Measurements from ENCODE around the gene PRMT6.
"Not testable (repeated sequence)": the region's sequence is repeated elsewhere in the genome, so short reads cannot be mapped to it uniquely, and the experiment has no call there.

PRMT6 gene

GRCh38 chr1:107056426-107057196 is at the start of gene PRMT6:
PRMT6 (plus strand) TSS chr1:107056674; CDS start chr1:107056716, 42 bp downstream.
- H3K27me3 ChIP-seq = no peaks in the 10 kb centered on the region
- H3K4me3 ChIP-seq = peak within 1 kb of the TSS; percentile 97
- no peaks in the 10 kb centered on the region for H3K9me3 ChIP-seq
- peaks cover 18% of the 10 kb centered on the region for H3K36me3 ChIP-seq
- H3K4me2 ChIP-seq = peak within 1 kb of the TSS; percentile 97
- H3K27ac ChIP-seq = peak within 1 kb of the TSS; percentile 95
- peak within 1 kb of the TSS; percentile 95 for H3K9ac ChIP-seq
- peaks cover 25% of the 10 kb centered on the region for H3K4me1 ChIP-seq
- no peaks in the 10 kb centered on the region for H4K20me1 ChIP-seq
- no peak for TF ChIP-seq Cebpa-rat (IDR thresholded peaks at IDR 0.05)

GRCh38 chr1:107009281-107009680 is 47.2 kb upstream of the PRMT6 start:
- Histone ChIP-seq H3K27me3 (no peaks in the 10 kb centered on the region), H3K9ac (no peak overlapping the region), H3K4me2 (no peak overlapping the region), H3K4me3 (no peak overlapping the region), H3K27ac (no peak overlapping the region), H3K9me3 (no peaks in the 10 kb centered on the region), H4K20me1 (no peaks in the 10 kb centered on the region), H3K36me3 (no peaks in the 10 kb centered on the region), H3K4me1 (no peaks in the 10 kb centered on the region)
- no peak for TF ChIP-seq Cebpa-rat (IDR thresholded peaks at IDR 0.05)

- Histone ChIP-seq H3K27ac (no peak overlapping the region), H3K27me3 (no peaks in the 10 kb centered on the region), H3K4me1 (no peaks in the 10 kb centered on the region), H3K9ac (no peak overlapping the region), H4K20me1 (no peaks in the 10 kb centered on the region), H3K36me3 (no peaks in the 10 kb centered on the region), H3K4me2 (no peak overlapping the region), H3K9me3 (no peaks in the 10 kb centered on the region), H3K4me3 (no peak overlapping the region)
- TF ChIP-seq Cebpa-rat (IDR thresholded peaks at IDR 0.05) = no peak
These were observed 45.9 kb upstream of the PRMT6 start for GRCh38 chr1:107010582-107010981.

GRCh38 chr1:107016376-107016978 is 40.0 kb upstream of the PRMT6 start:
- Histone ChIP-seq H3K4me1 (no peaks in the 10 kb centered on the region), H3K9me3 (no peaks in the 10 kb centered on the region), H4K20me1 (no peaks in the 10 kb centered on the region), H3K27me3 (no peaks in the 10 kb centered on the region), H3K36me3 (no peaks in the 10 kb centered on the region), H3K4me3 (no peak overlapping the region), H3K27ac (no peak overlapping the region), H3K4me2 (no peak overlapping the region), H3K9ac (no peak overlapping the region)
- no peak for TF ChIP-seq Cebpa-rat (IDR thresholded peaks at IDR 0.05)

GRCh38 chr1:107018445-107018844 is 38.0 kb upstream of the PRMT6 start:
- H3K27ac ChIP-seq = no peak overlapping the region
- no peaks in the 10 kb centered on the region for H4K20me1 ChIP-seq
- no peak overlapping the region for H3K4me2 ChIP-seq
- no peak overlapping the region for H3K4me3 ChIP-seq
- no peaks in the 10 kb centered on the region for H3K4me1 ChIP-seq
- no peaks in the 10 kb centered on the region for H3K9me3 ChIP-seq
- no peaks in the 10 kb centered on the region for H3K27me3 ChIP-seq
- no peak overlapping the region for H3K9ac ChIP-seq
- no peak for TF ChIP-seq Cebpa-rat (IDR thresholded peaks at IDR 0.05)
- H3K36me3 ChIP-seq = no peaks in the 10 kb centered on the region

GRCh38 chr1:107019166-107019565 is 37.3 kb upstream of the PRMT6 start:
- H3K27ac ChIP-seq = no peak overlapping the region
- H3K9me3 ChIP-seq = no peaks in the 10 kb centered on the region
- H3K4me3 ChIP-seq = no peak overlapping the region
- no peak overlapping the region for H3K4me2 ChIP-seq
- TF ChIP-seq Cebpa-rat (IDR thresholded peaks at IDR 0.05) = no peak
- no peak overlapping the region for H3K9ac ChIP-seq
- H4K20me1 ChIP-seq = no peaks in the 10 kb centered on the region
- H3K4me1 ChIP-seq = no peaks in the 10 kb centered on the region
- no peaks in the 10 kb centered on the region for H3K27me3 ChIP-seq
- no peaks in the 10 kb centered on the region for H3K36me3 ChIP-seq

- H3K27me3 ChIP-seq = not testable (repeated sequence)
These were observed 17.6 kb upstream of the PRMT6 start for GRCh38 chr1:107038874-107039273.

GRCh38 chr1:107044310-107045220 is 11.9 kb upstream of the PRMT6 start:
- H4K20me1 ChIP-seq, H3K27ac ChIP-seq, H3K36me3 ChIP-seq, H3K4me1 ChIP-seq, H3K9ac ChIP-seq, H3K4me2 ChIP-seq, H3K4me3 ChIP-seq, H3K27me3 ChIP-seq: not testable (repeated sequence)
- peaks cover 24% of the 10 kb centered on the region for H3K9me3 ChIP-seq

More at GRCh38 chr1:107038874-107039273, 17.6 kb upstream of the PRMT6 start:
- H3K4me2 ChIP-seq, H3K4me3 ChIP-seq, H3K36me3 ChIP-seq, H3K4me1 ChIP-seq, H3K9ac ChIP-seq, H4K20me1 ChIP-seq, H3K27ac ChIP-seq: not testable (repeated sequence)
- H3K9me3 ChIP-seq = peaks cover 16% of the 10 kb centered on the region

GRCh38 chr1:107047602-107048001 is 8.9 kb upstream of the PRMT6 start:
- Histone ChIP-seq H3K4me3 (no peak overlapping the region), H3K36me3 (no peaks in the 10 kb centered on the region)
- no peak for TF ChIP-seq Cebpa-rat (IDR thresholded peaks at IDR 0.05)

More at GRCh38 chr1:107047602-107048001, 8.9 kb upstream of the PRMT6 start:
- Histone ChIP-seq H3K4me1 (0 out of 2 replicates have a peak, but pooled peaks cover 7% of the 10 kb centered on the region), H3K27me3 (no peaks in the 10 kb centered on the region), H4K20me1 (no peaks in the 10 kb centered on the region), H3K9ac (no peak overlapping the region), H3K9me3 (peaks cover 12% of the 10 kb centered on the region; the same call in 1 of the 2 replicates), H3K27ac (no peak overlapping the region), H3K4me2 (no peak overlapping the region)
